ENCODE measurements around the gene CELA1.

CELA1 gene

GRCh38 chr12:51328587-51328986 lies 17.9 kb downstream of the CELA1 start:
- Histone ChIP-seq H3K9ac (peak overlapping the region in 10 of 11 experiments; percentile 12 to 88 (median 76); a peak in 12 of 22 replicates), H3K4me1 (peaks cover 66 to 97% (median 85%) of the 10 kb centered on the region in 10 experiments), H3K27ac (peak overlapping the region; percentile 87 to 99 (median 98); a peak in 20 of 22 replicates), H3K9me3 (replicated peaks in 1 of 11) (peaks cover 0 to 6% (median 0%) of the 10 kb centered on the region in 11 experiments; a peak in 6 of 22 replicates), H3K4me3 (peak overlapping the region in 4 of 10 experiments; percentile 37 to 65 (median 54); a peak in 5 of 20 replicates), H3K4me2 (peak overlapping the region; percentile 75 to 98 (median 94)), H4K20me1 (peaks cover 0 to 2% (median 0%) of the 10 kb centered on the region in 11 experiments; a peak in 1 of 22 replicates), H3K27me3 (no peaks in the 10 kb centered on the region), H3K36me3 (no peaks in the 10 kb centered on the region)
- no peak for TF ChIP-seq Cebpa-rat (IDR thresholded peaks at IDR 0.05)

DNA sequence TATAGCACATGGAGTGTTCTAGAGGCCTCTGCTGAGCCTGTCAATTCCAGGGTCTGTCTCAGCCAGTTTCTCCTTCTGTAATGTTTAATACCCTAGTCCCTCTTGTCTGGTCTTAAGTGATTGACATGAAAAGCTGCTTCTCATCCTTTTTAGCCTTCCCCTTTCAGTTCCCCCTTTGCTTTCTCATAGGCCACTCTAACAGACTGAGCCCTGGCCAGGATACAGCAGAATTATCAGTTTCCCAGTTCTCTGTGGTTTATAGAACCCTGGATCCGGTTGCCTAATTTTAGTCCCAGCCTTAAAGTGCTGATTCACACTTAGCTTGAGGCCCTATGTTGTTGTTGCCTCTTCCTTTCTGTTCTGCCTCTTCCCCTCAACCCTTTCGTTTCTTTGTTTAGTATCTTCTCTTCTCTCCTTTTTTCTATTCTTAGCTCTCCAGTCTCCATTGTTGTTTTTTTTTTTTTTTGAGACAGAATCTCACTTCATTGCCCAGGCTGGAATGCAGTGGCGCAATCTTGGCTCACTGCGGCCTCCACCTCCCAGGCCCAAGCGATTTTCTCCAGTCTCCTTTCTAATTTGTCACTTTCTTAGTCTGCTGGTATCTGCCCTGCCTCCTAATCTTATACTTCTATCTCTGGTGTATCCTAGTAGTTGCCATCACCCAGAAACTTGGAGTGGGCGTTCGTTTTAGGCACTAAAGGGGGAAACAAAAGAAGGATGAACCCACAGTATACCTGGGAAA lies 19.6 kb downstream of the CELA1 start:
- Histone ChIP-seq H3K27ac (peak overlapping the region; percentile 87 to 99 (median 98)), H3K4me1 (peaks cover 83 to 97% (median 93%) of the 10 kb centered on the region in 10 experiments), H3K4me3 (peak overlapping the region in 7 of 10 experiments; percentile 6 to 49 (median 26); a peak in 11 of 20 replicates), H3K27me3 (peaks cover 0 to 4% (median 0%) of the 10 kb centered on the region in 11 experiments; a peak in 1 of 22 replicates), H3K36me3 (peaks cover 0 to 8% (median 0%) of the 10 kb centered on the region in 11 experiments; a peak in 2 of 22 replicates), H3K9ac (peak overlapping the region; percentile 76 to 88 (median 85)), H3K9me3 (replicated peaks in 1 of 11) (peaks cover 0 to 6% (median 0%) of the 10 kb centered on the region in 11 experiments; a peak in 6 of 22 replicates), H3K4me2 (peak overlapping the region; percentile 76 to 98 (median 96)), H4K20me1 (peaks cover 0 to 3% (median 0%) of the 10 kb centered on the region in 11 experiments; a peak in 3 of 22 replicates)
- TF ChIP-seq Cebpa-rat (IDR thresholded peaks at IDR 0.05), result peak; percentile 39 to 94 (median 88); a peak in 19 of 22 replicates

DNA sequence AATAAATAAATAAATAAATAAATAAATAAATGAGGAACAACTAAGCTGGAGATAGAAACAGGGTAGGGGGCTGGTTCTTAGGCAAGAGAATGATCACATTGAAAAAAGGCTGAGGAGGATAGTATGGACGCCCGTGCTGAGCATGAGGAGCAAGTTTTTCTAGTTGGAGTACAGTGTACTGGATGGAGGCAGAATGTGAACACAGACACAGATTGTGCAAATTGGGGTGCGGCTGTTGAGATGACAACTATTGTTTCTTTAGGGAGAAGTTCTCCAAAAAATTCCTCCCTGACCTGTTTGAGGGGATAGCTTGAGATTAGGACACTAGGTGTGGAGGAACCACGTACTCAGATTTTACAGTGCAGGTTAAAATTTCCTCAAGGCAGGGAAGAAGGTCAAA lies 21.5 kb downstream of the CELA1 start:
- H4K20me1 ChIP-seq, result peaks cover 0 to 14% (median 0%) of the 10 kb centered on the region in 11 experiments; a peak in 4 of 22 replicates
- peaks cover 0 to 11% (median 0%) of the 10 kb centered on the region in 11 experiments; a peak in 2 of 22 replicates for H3K36me3 ChIP-seq
- peak overlapping the region; percentile 18 to 99 (median 98); a peak in 20 of 22 replicates for H3K27ac ChIP-seq
- peak overlapping the region in 9 of 11 experiments; percentile 0 to 88 (median 85); a peak in 12 of 22 replicates for H3K9ac ChIP-seq
- H3K9me3 ChIP-seq (replicated peaks in 1 of 11), result peaks cover 0 to 6% (median 0%) of the 10 kb centered on the region in 11 experiments; a peak in 6 of 22 replicates
- H3K4me3 ChIP-seq, result peak overlapping the region in 3 of 10 experiments; percentile 70 to 79 (median 78); a peak in 4 of 20 replicates
- peaks cover 0 to 4% (median 0%) of the 10 kb centered on the region in 11 experiments; a peak in 1 of 22 replicates for H3K27me3 ChIP-seq
- H3K4me1 ChIP-seq, result peaks cover 90 to 99% (median 96%) of the 10 kb centered on the region in 10 experiments
- TF ChIP-seq Cebpa-rat (IDR thresholded peaks at IDR 0.05), result no peak
- peak overlapping the region; percentile 76 to 98 (median 96) for H3K4me2 ChIP-seq

GRCh38 chr12:51323966-51324895 lies 22.2 kb downstream of the CELA1 start, which contains the start of gene BIN2:
Gene BIN2 (minus strand): TSS chr12:51324174. CDS start chr12:51324102, 72 bp downstream.
- Histone ChIP-seq H4K20me1 (peaks cover 0 to 19% (median 0%) of the 10 kb centered on the region in 11 experiments; a peak in 4 of 22 replicates), H3K9me3 (replicated peaks in 1 of 11) (peaks cover 0 to 6% (median 0%) of the 10 kb centered on the region in 11 experiments; a peak in 6 of 22 replicates), H3K36me3 (peaks cover 0 to 11% (median 0%) of the 10 kb centered on the region in 11 experiments; a peak in 2 of 22 replicates), H3K27me3 (peaks cover 0 to 4% (median 0%) of the 10 kb centered on the region in 11 experiments; a peak in 1 of 22 replicates), H3K4me2 (peak within 1 kb of the TSS; percentile 76 to 98 (median 96)), H3K4me1 (peaks cover 90 to 99% (median 96%) of the 10 kb centered on the region in 10 experiments), H3K27ac (peak within 1 kb of the TSS; percentile 90 to 99 (median 98)), H3K9ac (peak within 1 kb of the TSS; percentile 66 to 98 (median 87); a peak in 21 of 22 replicates), H3K4me3 (peak within 1 kb of the TSS; percentile 29 to 79 (median 60); a peak in 19 of 20 replicates)
- no peak for TF ChIP-seq Cebpa-rat (IDR thresholded peaks at IDR 0.05)

DNA sequence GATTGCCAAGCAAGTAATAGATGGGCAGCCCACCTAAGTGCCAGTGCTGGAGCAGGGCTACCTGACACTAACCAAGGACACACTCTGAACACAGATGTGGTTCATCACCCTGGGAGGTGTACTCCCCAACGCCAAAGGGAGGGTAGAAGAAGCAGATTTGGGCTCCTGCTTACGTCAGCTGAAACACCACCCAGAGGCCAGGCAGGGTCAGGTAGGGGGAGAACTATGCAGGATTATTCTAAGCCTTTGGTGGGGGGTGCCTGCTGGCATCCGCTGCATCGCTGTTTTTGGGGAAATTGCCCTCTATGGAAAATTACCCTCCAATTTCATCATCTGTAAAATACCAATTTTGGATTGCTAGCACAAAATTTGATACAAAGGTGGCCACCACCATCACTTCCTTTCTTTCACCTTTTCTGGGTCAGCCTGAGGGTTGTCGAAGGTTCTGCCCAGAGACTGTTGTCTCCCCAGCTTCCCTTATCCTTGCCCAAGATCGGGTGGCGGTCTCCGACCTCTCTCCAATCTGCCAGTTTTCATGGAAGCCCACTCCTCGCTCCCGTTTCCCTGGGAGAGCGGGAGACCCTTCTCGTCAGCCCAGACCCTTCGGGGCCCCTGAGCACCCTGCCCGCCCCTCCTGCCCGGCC lies 23.0 kb downstream of the CELA1 start:
- Histone ChIP-seq H3K4me2 (peak overlapping the region; percentile 76 to 98 (median 96)), H3K27me3 (peaks cover 0 to 4% (median 0%) of the 10 kb centered on the region in 11 experiments; a peak in 1 of 22 replicates), H3K4me3 (peak overlapping the region; percentile 29 to 79 (median 60); a peak in 19 of 20 replicates), H3K27ac (peak overlapping the region; percentile 90 to 99 (median 98)), H3K9me3 (replicated peaks in 1 of 11) (peaks cover 0 to 6% (median 0%) of the 10 kb centered on the region in 11 experiments; a peak in 6 of 22 replicates), H4K20me1 (peaks cover 0 to 27% (median 0%) of the 10 kb centered on the region in 11 experiments; a peak in 6 of 22 replicates), H3K9ac (peak overlapping the region; percentile 64 to 98 (median 87); a peak in 20 of 22 replicates), H3K36me3 (peaks cover 0 to 14% (median 0%) of the 10 kb centered on the region in 11 experiments; a peak in 5 of 22 replicates), H3K4me1 (peaks cover 90 to 99% (median 96%) of the 10 kb centered on the region in 10 experiments)
- TF ChIP-seq Cebpa-rat (IDR thresholded peaks at IDR 0.05), result no peak

DNA sequence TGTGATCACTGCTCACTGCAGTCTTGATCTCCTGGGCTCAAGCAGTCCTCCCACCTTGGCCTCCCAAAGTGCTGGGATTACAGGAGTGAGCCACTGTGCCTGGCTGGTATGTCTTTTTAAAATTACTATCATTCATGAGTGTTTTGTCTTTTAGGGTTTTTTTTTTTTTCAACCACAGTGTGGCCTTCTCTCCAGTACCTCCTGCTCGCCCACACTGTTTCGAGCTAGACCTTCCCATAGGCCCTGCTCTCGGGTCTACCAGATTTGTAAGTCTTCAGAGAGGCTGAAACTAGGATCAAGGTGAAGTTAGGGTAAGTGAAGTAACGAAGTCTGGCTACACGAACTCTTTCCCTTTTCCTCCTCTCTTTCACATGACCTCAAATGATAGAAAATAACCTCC lies 24.0 kb downstream of the CELA1 start:
- Histone ChIP-seq H3K4me3 (peak overlapping the region in 7 of 10 experiments; percentile 54 to 79 (median 70); a peak in 13 of 20 replicates), H4K20me1 (peaks cover 0 to 37% (median 0%) of the 10 kb centered on the region in 11 experiments; a peak in 6 of 22 replicates), H3K27me3 (peaks cover 0 to 4% (median 0%) of the 10 kb centered on the region in 11 experiments; a peak in 1 of 22 replicates), H3K9ac (peak overlapping the region in 10 of 11 experiments; percentile 2 to 98 (median 86); a peak in 16 of 22 replicates), H3K9me3 (replicated peaks in 1 of 11) (peaks cover 0 to 12% (median 0%) of the 10 kb centered on the region in 11 experiments; a peak in 6 of 22 replicates), H3K36me3 (peaks cover 0 to 23% (median 0%) of the 10 kb centered on the region in 11 experiments; a peak in 8 of 22 replicates), H3K4me2 (peak overlapping the region; percentile 76 to 98 (median 96)), H3K4me1 (peaks cover 88 to 97% (median 94%) of the 10 kb centered on the region in 10 experiments), H3K27ac (peak overlapping the region; percentile 1 to 99 (median 98); a peak in 18 of 22 replicates)
- no peak for TF ChIP-seq Cebpa-rat (IDR thresholded peaks at IDR 0.05)

DNA sequence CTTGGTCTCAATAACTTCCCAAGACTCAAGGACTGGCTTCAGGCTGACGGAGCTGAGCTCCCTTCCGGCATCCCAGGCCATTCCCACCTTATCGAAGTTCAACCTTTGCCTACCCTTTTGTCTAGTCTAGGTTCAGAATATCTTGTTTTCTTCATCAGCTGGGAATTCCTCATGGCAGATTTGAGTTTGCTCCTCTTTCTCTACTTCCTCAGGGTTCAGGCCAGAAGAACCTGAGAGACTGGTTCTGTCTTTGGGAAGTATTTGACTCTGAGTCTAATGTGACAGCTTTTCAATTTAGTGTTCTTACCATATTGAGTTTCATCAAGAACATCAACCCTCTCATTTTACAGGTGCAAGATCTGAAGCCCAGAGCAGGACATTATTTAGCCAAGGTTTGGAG lies 24.6 kb downstream of the CELA1 start:
- TF ChIP-seq Cebpa-rat (IDR thresholded peaks at IDR 0.05), result no peak
- H3K36me3 ChIP-seq, result peaks cover 0 to 29% (median 0%) of the 10 kb centered on the region in 11 experiments; a peak in 8 of 22 replicates
- H3K27ac ChIP-seq, result peak overlapping the region in 10 of 11 experiments; percentile 2 to 99 (median 94); a peak in 13 of 22 replicates
- peaks cover 0 to 4% (median 0%) of the 10 kb centered on the region in 11 experiments; a peak in 1 of 22 replicates for H3K27me3 ChIP-seq
- H4K20me1 ChIP-seq, result peaks cover 0 to 43% (median 0%) of the 10 kb centered on the region in 11 experiments; a peak in 6 of 22 replicates
- H3K4me3 ChIP-seq, result peak overlapping the region in 6 of 10 experiments; percentile 58 to 79 (median 71); a peak in 11 of 20 replicates
- peaks cover 83 to 97% (median 89%) of the 10 kb centered on the region in 10 experiments for H3K4me1 ChIP-seq
- peak overlapping the region in 7 of 11 experiments; percentile 3 to 98 (median 88); a peak in 10 of 22 replicates for H3K9ac ChIP-seq
- peaks cover 0 to 14% (median 0%) of the 10 kb centered on the region in 11 experiments; a peak in 6 of 22 replicates for H3K9me3 ChIP-seq (replicated peaks in 1 of 11)
- peak overlapping the region; percentile 76 to 98 (median 96) for H3K4me2 ChIP-seq

Measured in BLaER1 treated with 17β-estradiol and CSF1 and Interleukin-3, amounts not matched to agents 10 nM and 100 nM (cell line).